PFSK-1 (cell line): ENCODE measurements around the gene RBKS.

Experiments used
- POLR2AphosphoS5 ChIP-seq: IDR thresholded peaks from 2 replicates; pipeline ENCODE4 v1.6.1; 2012; ENCODE audit warnings: low read depth, mild to moderate bottlenecking, control low read depth, low read length, moderate library complexity
- REST ChIP-seq, 2 experiments: IDR thresholded peaks; 2 replicates each; pipeline versions ENCODE4 v1.6.1 to v1.8.0; 2011 to 2012; ENCODE audit warnings: low read depth in 2 of 2, low read length in 2 of 2, control low read depth in 1 of 2, inconsistent platforms in 1 of 2, mild to moderate bottlenecking in 1 of 2, moderate library complexity in 1 of 2; ENCODE audit not compliant: insufficient read depth in 1 of 2
- SIN3A ChIP-seq: IDR thresholded peaks from 2 replicates; pipeline ENCODE4 v1.6.1; 2012; ENCODE audit warnings: mild to moderate bottlenecking, low read length, moderate library complexity, borderline replicate concordance; ENCODE audit not compliant: insufficient read depth

DNA sequence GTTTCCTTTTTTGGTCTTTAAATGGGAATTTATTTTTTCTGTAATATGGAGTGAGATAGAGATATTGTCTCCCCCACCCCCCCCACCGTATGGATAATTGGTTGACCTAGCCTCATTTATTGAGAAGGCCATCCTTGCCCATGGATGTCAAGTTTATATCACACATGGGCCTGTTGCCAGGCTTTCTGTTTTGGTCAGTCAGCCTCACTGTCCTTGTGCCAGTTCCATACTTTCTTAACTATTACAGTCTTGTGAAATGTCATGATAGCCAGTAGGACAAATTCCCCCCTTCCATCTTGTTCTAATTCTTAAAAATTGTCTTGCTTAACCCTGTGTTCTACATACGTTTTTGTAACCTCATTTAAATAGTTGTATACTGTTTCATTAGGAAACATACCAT lies 12.8 kb upstream of the RBKS start:
- TF ChIP-seq POLR2AphosphoS5 = no peak
- TF ChIP-seq SIN3A = no peak
- no peak for TF ChIP-seq REST (IDR thresholded peaks at IDR 0.05; ENCODE audit: insufficient read depth in 1 of 2, low read depth in 2 of 2, low read length in 2 of 2)
